Activated CD4-positive, alpha-beta memory T cell treated with anti-CD3 and anti-CD28 coated beads, Interleukin-2, amount 10 ng/mL, durations not matched to agents 7 days and 5 days (primary cell): ENCODE data around the gene LRRC8B. TPM values are rescaled to one million over a fixed set of nuclear protein-coding genes. Genes with fewer than 3 reads are reported as not detected.

Source experiments
- CTCF ChIA-PET: fragments of 350-600 bp; sonication (Branson Sonifier 250); formaldehyde crosslinking; loops from one replicate; lab custom pipeline; 2021; ENCODE audit warnings: antibody characterized with exemption, inconsistent platforms; lab: Charles Lee
- POLR2A ChIA-PET: fragments of 350-600 bp; sonication (Branson Sonifier 250); formaldehyde crosslinking; loops from one replicate; lab custom pipeline; 2021; ENCODE audit warnings: antibody characterized with exemption; lab: Charles Lee
- DNase-seq: peaks from one replicate; pipeline ENCODE4 v3.0.0-alpha.2; 2020
- H3K27ac Mint-ChIP-seq: one replicate; pipeline ENCODE4 v1.8.0; 2021; ENCODE audit warnings: mild to moderate bottlenecking, mixed read lengths
- H3K27me3 Mint-ChIP-seq: one replicate; pipeline ENCODE4 v1.8.0; 2021; ENCODE audit warnings: mixed read lengths
- H3K36me3 Mint-ChIP-seq: one replicate; pipeline ENCODE4 v1.8.0; 2021; ENCODE audit warnings: low read depth, mixed read lengths
- H3K4me1 Mint-ChIP-seq: one replicate; pipeline ENCODE4 v1.8.0; 2021; ENCODE audit warnings: mixed read lengths
- H3K4me3 Mint-ChIP-seq: one replicate; pipeline ENCODE4 v1.8.0; 2021; ENCODE audit warnings: mild to moderate bottlenecking, mixed read lengths
- H3K9me3 Mint-ChIP-seq: one replicate; pipeline ENCODE4 v1.8.0; 2021; ENCODE audit warnings: mixed read lengths
- total RNA-seq, 2 experiments: library from RNA; stranded (reverse); gene quantifications; one replicate each; pipeline ENCODE4 v1.2.3, GENCODE V29; 2021

The LRRC8B gene
- total RNA-seq, 2 experiments from 2014 or later, result 21.3 to 21.7 TPM

- DNase-seq, result peak; percentile 90
- H3K4me1 Mint-ChIP-seq, result peaks cover 71% of the 10 kb centered on the region
These were observed 108.1 kb downstream of the LRRC8B start, which contains the start of gene LRRC8C for GRCh38 chr1:89632657-89633247. Gene LRRC8C, plus strand, starts transcription at chr1:89633120. Its CDS starts 53,354 bp downstream, at chr1:89686474.

GRCh38 chr1:89633248-89633799 lies 108.7 kb downstream of the LRRC8B start:
- Mint-ChIP-seq H3K36me3 (peaks cover 62% of the 10 kb centered on the region), H3K4me1 (peaks cover 71% of the 10 kb centered on the region), H3K9me3 (no peaks in the 10 kb centered on the region), H3K27ac (peak overlapping the region; percentile 87), H3K27me3 (no peaks in the 10 kb centered on the region), H3K4me3 (peak overlapping the region; percentile 88)
- peak; percentile 77 for DNase-seq
- ChIA-PET POLR2A (interaction anchor here (0.6 to 24.5 kb wide), 27 partner anchors 12 to 210 kb away, joined by 3 to 828 read pairs (median 5); partner anchors contain the start of genes LRRC8B and LRRC8D), CTCF (interaction anchor here (0.7 to 10.7 kb wide), 13 partner anchors 10 to 132 kb away, joined by 3 to 174 read pairs (median 5); no protein-coding TSS in a partner anchor)

More at GRCh38 chr1:89632657-89633247, 108.1 kb downstream of the LRRC8B start, which contains the start of gene LRRC8C:
- H3K27ac Mint-ChIP-seq, result peak within 1 kb of the TSS; percentile 89
- ChIA-PET POLR2A (interaction anchor here (0.6 to 24.5 kb wide), 28 partner anchors 12 to 211 kb away, joined by 3 to 828 read pairs (median 4); partner anchors contain the start of genes LRRC8B and LRRC8D), CTCF (interaction anchor here (0.7 to 10.7 kb wide), 11 partner anchors 9 to 127 kb away, joined by 3 to 174 read pairs (median 5); no protein-coding TSS in a partner anchor)
- peaks cover 60% of the 10 kb centered on the region for H3K36me3 Mint-ChIP-seq
- H3K27me3 Mint-ChIP-seq, result no peaks in the 10 kb centered on the region
- no peaks in the 10 kb centered on the region for H3K9me3 Mint-ChIP-seq
- H3K4me3 Mint-ChIP-seq, result peak within 1 kb of the TSS; percentile 88

- DNase-seq, result peak; percentile 35
- Mint-ChIP-seq H3K4me1 (peaks cover 65% of the 10 kb centered on the region), H3K36me3 (peaks cover 58% of the 10 kb centered on the region), H3K27ac (peak overlapping the region; percentile 87), H3K27me3 (no peaks in the 10 kb centered on the region), H3K9me3 (no peaks in the 10 kb centered on the region), H3K4me3 (peak overlapping the region; percentile 88)
- CTCF ChIA-PET, result interaction anchor here (1.3 to 10.7 kb wide), 11 partner anchors 11 to 132 kb away, joined by 3 to 174 read pairs (median 9); no protein-coding TSS in a partner anchor
- POLR2A ChIA-PET, result interaction anchor here (0.9 to 24.5 kb wide), 18 partner anchors 13 to 371 kb away, joined by 3 to 828 read pairs (median 7); partner anchors contain the start of gene LRRC8D
These were observed 109.4 kb downstream of the LRRC8B start for GRCh38 chr1:89633800-89634625.

- peak overlapping the region; percentile 61 for H3K4me3 Mint-ChIP-seq
- POLR2A ChIA-PET, result interaction anchor here (0.7 to 24.5 kb wide), 18 partner anchors 9 to 745 kb away, joined by 3 to 828 read pairs (median 6); partner anchors contain the start of gene GTF2B
These were observed 111.5 kb downstream of the LRRC8B start for GRCh38 chr1:89635825-89636815.

GRCh38 chr1:89637496-89637895 lies 112.9 kb downstream of the LRRC8B start:
- DNase-seq, result no peak
- Mint-ChIP-seq H3K4me1 (peaks cover 53% of the 10 kb centered on the region), H3K9me3 (peaks cover 2% of the 10 kb centered on the region), H3K27ac (peak overlapping the region; percentile 32), H3K27me3 (no peaks in the 10 kb centered on the region), H3K36me3 (peaks cover 60% of the 10 kb centered on the region), H3K4me3 (no peak overlapping the region)
- ChIA-PET POLR2A (interaction anchor here (0.7 to 24.5 kb wide), 11 partner anchors 9 to 126 kb away, joined by 3 to 828 read pairs (median 4); no protein-coding TSS in a partner anchor), CTCF (interaction anchor here (1.1 to 10.7 kb wide), 5 partner anchors 9 to 122 kb away, joined by 4 to 174 read pairs (median 5); no protein-coding TSS in a partner anchor)

More at GRCh38 chr1:89635825-89636815, 111.5 kb downstream of the LRRC8B start:
- Mint-ChIP-seq H3K27ac (peak overlapping the region; percentile 81), H3K27me3 (no peaks in the 10 kb centered on the region), H3K9me3 (no peaks in the 10 kb centered on the region), H3K4me1 (peaks cover 57% of the 10 kb centered on the region), H3K36me3 (peaks cover 59% of the 10 kb centered on the region)
- DNase-seq, result no peak
- CTCF ChIA-PET, result interaction anchor here (1.2 to 10.7 kb wide), 10 partner anchors 12 to 207 kb away, joined by 3 to 174 read pairs (median 4); no protein-coding TSS in a partner anchor

- CTCF ChIA-PET, result interaction anchor here (0.8 kb wide), 1 partner anchor 122 kb away, joined by 3 read pairs; no protein-coding TSS in a partner anchor
- POLR2A ChIA-PET, result interaction anchor here (1.1 to 1.5 kb wide), 2 partner anchors 9 to 15 kb away, joined by 4 to 6 read pairs; no protein-coding TSS in a partner anchor
- DNase-seq, result no peak
- peaks cover 69% of the 10 kb centered on the region for H3K4me1 Mint-ChIP-seq
- no peaks in the 10 kb centered on the region for H3K27me3 Mint-ChIP-seq
- peaks cover 14% of the 10 kb centered on the region for H3K9me3 Mint-ChIP-seq
- H3K27ac Mint-ChIP-seq, result no peak overlapping the region
- no peak overlapping the region for H3K4me3 Mint-ChIP-seq
- H3K36me3 Mint-ChIP-seq, result peaks cover 69% of the 10 kb centered on the region
These were observed 115.8 kb downstream of the LRRC8B start for GRCh38 chr1:89640440-89640839.

- no peak overlapping the region for H3K4me3 Mint-ChIP-seq
- no peak overlapping the region for H3K27ac Mint-ChIP-seq
- DNase-seq, result no peak
- H3K36me3 Mint-ChIP-seq, result peaks cover 69% of the 10 kb centered on the region
- H3K4me1 Mint-ChIP-seq, result peaks cover 57% of the 10 kb centered on the region
- POLR2A ChIA-PET, result interaction anchor here (1.4 kb wide), 1 partner anchor 11 kb away, joined by 7 read pairs; no protein-coding TSS in a partner anchor
- CTCF ChIA-PET, result no interaction called here
- peaks cover 21% of the 10 kb centered on the region for H3K9me3 Mint-ChIP-seq
- no peaks in the 10 kb centered on the region for H3K27me3 Mint-ChIP-seq
These were observed 117.2 kb downstream of the LRRC8B start for GRCh38 chr1:89641781-89642180.

- H3K27ac Mint-ChIP-seq, result no peak overlapping the region
- DNase-seq, result no peak
- peaks cover 66% of the 10 kb centered on the region for H3K36me3 Mint-ChIP-seq
- POLR2A ChIA-PET, result no interaction called here
- CTCF ChIA-PET, result interaction anchor here (1.2 kb wide), 1 partner anchor 21 kb away, joined by 3 read pairs; no protein-coding TSS in a partner anchor
- no peaks in the 10 kb centered on the region for H3K27me3 Mint-ChIP-seq
- peaks cover 25% of the 10 kb centered on the region for H3K9me3 Mint-ChIP-seq
- no peak overlapping the region for H3K4me3 Mint-ChIP-seq
- H3K4me1 Mint-ChIP-seq, result peaks cover 48% of the 10 kb centered on the region
These were observed 118.9 kb downstream of the LRRC8B start for GRCh38 chr1:89643577-89643976.

- no peaks in the 10 kb centered on the region for H3K27me3 Mint-ChIP-seq
- no peak overlapping the region for H3K4me3 Mint-ChIP-seq
- H3K4me1 Mint-ChIP-seq, result peaks cover 52% of the 10 kb centered on the region
- DNase-seq, result no peak
- peaks cover 65% of the 10 kb centered on the region for H3K36me3 Mint-ChIP-seq
- ChIA-PET CTCF (interaction anchor here (1.2 kb wide), 1 partner anchor 21 kb away, joined by 3 read pairs; no protein-coding TSS in a partner anchor), POLR2A (interaction anchor here (1.2 kb wide), 1 partner anchor 11 kb away, joined by 4 read pairs; no protein-coding TSS in a partner anchor)
- H3K9me3 Mint-ChIP-seq, result peaks cover 25% of the 10 kb centered on the region
- H3K27ac Mint-ChIP-seq, result no peak overlapping the region
These were observed 119.6 kb downstream of the LRRC8B start for GRCh38 chr1:89644119-89644814.

GRCh38 chr1:89646259-89646658 lies 121.6 kb downstream of the LRRC8B start:
- Mint-ChIP-seq H3K9me3 (peaks cover 25% of the 10 kb centered on the region), H3K4me3 (no peak overlapping the region), H3K27me3 (no peaks in the 10 kb centered on the region), H3K36me3 (peaks cover 73% of the 10 kb centered on the region), H3K27ac (no peak overlapping the region), H3K4me1 (peaks cover 57% of the 10 kb centered on the region)
- DNase-seq, result no peak
- CTCF ChIA-PET, result interaction anchor here (1.1 to 1.4 kb wide), 4 partner anchors 9 to 117 kb away, joined by 3 to 6 read pairs (median 4); partner anchors contain the start of gene LRRC8C
- POLR2A ChIA-PET, result interaction anchor here (0.7 to 3.3 kb wide), 3 partner anchors 8 to 22 kb away, joined by 3 to 14 read pairs (median 3); no protein-coding TSS in a partner anchor
